HG02759 (cell line): ENCODE data around the gene PTPRF.

Source experiments
- ATAC-seq: cut with Tn5 transposase; IDR thresholded peaks from one replicate; pipeline ENCODE4 v1.9.1; 2021; ENCODE audit warnings: mild to moderate bottlenecking, moderate library complexity; ENCODE audit not compliant: unreplicated experiment

The PTPRF gene

DNA sequence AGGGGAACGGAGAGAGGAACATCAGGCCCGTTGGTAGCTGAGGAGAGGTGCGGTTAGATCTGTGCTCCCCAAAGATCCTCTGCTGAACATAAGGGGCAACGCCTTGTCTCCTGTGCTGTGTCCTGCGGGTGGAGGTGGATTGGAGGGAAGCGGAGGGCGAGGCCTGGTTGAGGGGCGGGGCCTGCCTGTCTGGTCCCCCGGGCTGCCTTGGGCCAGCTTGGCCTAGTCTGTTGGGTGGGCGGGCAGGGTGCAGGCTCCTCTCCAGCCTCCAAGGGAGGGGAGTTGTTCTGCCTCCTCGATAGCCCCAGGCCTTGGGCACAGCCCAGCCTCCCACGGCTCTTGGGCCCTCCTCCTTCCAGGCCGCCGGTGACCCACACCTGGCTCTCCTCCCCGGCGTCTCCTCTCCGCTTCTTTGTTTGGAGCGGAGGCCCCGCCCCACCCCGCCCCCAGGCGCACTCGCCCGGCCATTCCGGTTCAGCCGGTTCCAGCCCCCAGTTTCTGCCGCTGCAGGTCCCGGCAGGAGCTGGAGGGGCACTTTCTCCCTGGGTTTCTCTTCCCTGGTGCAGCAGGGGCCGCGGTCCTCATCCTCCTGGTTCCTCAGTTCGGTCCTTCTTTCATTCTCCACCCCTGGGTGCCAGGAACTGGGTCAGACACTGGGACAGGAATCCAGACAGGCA lies 19.4 kb downstream of the PTPRF start:
- ATAC-seq = no peak

DNA sequence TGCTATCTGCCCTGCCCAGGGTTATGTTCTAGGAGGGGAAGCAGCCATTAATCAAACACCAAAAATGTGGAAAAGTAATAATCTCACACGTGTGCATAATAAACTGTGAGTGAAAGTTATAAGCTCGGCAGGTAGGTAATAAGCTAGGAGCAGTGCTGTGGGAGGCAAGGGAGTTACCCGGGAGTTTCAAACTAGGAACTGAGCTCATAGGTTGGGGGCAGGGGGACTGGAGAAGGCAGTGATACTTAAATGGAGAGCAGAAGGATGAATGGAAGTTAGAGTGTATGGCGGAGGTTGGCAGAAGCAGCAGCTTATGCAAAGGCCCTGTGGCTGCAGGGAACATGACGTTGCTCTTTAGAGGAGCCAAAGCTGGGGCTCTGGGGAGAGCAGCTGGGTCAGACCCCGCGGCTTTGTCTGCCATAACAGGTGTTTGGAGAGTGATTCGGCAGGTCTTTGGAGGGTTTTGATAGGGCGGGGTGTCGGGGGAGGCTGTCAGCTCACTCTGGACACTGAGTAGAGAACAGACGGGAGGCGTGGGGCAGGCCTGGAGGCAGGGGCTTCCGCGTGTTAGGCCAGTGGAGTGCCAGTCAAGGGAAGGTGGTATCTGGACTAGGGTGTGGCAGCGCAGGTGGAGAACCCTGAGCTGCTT lies 20.0 kb downstream of the PTPRF start:
- ATAC-seq = no peak

- no peak for ATAC-seq
Measured at GRCh38 chr1:43551396-43551888, 20.8 kb downstream of the PTPRF start.

- ATAC-seq = no peak
Measured at GRCh38 chr1:43552059-43552742, 21.5 kb downstream of the PTPRF start.

GRCh38 chr1:43552813-43553212 lies 22.1 kb downstream of the PTPRF start:
- ATAC-seq = no peak

DNA sequence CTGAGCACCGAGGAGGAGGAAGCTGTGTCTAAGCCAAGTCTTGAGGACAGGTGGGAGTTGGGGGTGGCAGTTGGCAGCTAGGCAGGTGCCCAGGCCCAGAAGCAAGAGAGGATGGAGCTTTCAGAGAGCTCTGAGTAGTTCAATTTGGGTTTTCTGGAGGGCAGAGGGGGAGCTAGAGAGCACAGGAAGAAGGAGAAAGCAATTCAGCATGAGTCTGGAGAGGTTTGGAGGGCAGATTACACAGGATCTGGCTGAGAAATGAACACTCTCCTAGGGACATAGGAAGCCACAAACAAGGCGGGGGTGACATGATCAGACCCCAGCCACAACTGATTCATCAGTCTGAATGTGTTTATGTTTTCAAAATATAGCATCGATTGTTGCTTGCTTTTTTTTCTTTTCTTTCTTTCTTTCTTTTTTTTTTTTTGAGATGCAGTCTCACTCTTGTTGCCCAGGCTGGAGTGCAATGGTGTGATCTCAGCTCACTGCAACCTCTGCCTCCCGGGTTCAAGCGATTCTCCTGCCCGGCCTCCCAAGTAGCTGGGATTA lies 23.8 kb downstream of the PTPRF start:
- no peak for ATAC-seq

DNA sequence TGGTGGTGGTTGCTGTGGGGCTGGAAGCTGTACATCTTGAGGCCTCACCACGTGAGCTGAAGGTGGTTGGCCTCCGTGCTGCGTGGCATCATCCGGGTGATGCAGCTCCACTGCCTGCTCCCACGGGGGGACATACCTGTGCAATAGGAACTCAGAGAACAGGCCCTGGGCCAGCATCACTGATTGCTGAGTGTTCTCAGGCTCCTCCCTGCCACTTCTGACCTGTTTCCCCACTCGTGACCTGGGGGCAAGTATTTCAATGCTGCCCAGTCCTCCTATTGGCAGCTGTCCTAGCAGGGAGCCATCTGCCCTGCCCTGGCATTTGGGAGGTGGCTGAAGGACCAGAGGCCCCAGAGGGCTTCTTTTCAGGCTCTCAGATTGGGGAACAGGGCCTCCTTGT lies 26.1 kb downstream of the PTPRF start:
- no peak for ATAC-seq

DNA sequence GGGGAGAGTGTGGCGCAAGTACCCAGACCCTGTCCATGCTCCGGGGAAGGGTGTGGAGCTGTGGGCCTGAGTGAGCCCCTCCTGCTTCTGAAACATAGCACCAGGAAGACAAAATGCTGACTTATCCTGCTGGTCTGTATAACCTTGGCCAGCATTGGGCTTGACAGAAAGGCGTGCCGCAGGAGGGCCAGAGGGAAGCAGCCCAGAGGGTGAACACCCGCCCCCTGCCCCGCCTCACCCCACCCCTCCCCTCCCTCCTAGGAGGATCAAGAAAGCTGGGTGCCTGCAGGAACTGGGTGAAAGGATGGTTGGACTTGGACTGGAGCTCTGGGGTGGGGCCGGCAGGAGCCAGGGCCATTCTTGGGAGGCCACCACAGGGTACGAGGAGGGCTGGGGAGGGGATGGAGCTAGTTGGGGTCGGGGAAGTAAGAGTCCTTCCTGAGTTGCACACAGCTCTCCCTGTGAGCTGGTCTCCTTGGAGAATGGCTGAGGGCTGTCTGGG lies 27.1 kb downstream of the PTPRF start:
- ATAC-seq = no peak

DNA sequence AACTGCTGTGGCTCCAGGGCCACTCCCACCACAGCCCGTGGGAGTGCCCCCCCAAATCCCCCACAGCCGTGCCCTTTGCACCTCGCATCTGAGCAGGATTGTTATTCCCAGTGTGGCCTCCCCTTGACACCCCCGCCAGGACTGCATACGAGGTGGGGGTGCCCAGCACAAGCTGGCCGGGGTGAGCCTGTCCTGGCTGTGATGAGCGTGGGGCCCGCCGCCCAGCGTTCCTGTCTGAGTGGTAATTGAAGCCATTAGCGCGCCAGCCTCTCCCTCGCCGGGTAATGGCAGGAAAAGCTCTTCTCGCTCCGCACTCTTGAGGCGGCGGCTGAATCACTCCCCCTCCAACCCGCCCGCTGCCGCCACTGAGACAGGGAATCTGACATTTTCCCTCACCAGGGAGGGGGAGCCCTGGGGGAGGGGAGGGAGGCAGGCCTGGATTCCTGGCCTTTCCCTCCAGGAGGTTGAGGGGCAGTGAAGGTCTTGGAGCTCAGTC lies 27.7 kb downstream of the PTPRF start:
- no peak for ATAC-seq

GRCh38 chr1:43559714-43560113 lies 29.0 kb downstream of the PTPRF start:
- ATAC-seq = no peak

- no peak for ATAC-seq
Measured at GRCh38 chr1:43560286-43560685, 29.6 kb downstream of the PTPRF start.

DNA sequence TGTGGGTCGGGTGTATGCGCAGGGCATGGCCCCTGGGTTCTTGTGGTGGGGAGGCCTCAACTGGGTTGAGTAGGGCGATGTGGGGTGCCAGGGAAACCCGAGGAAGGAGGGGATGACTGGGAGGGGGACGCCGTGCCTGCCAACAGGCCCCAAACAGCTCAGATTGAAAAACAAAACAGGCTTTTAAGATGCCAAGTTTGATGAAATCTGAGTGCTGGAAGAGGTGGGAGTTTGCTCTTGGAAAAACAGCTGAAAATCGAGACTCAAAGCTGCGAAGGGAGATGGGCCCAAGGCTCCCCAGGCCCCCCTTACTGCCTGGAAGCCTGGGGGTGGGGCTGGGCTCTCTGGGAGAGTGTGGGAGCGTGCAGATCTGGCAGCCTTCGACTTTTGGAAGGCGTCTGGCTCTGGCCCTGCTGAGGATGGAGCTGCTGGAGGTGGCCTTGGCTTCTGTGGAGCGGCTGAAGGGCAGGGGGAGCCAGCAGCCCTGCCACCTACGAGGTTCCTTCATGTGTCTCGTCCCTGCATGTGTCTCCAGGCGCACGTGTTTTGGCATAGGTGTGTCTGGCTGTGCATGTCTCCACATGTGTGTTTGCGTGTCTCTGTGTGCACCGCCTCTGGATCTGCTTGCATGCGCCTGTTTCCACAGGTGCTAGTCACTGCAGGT lies 33.3 kb downstream of the PTPRF start:
- ATAC-seq = no peak

DNA sequence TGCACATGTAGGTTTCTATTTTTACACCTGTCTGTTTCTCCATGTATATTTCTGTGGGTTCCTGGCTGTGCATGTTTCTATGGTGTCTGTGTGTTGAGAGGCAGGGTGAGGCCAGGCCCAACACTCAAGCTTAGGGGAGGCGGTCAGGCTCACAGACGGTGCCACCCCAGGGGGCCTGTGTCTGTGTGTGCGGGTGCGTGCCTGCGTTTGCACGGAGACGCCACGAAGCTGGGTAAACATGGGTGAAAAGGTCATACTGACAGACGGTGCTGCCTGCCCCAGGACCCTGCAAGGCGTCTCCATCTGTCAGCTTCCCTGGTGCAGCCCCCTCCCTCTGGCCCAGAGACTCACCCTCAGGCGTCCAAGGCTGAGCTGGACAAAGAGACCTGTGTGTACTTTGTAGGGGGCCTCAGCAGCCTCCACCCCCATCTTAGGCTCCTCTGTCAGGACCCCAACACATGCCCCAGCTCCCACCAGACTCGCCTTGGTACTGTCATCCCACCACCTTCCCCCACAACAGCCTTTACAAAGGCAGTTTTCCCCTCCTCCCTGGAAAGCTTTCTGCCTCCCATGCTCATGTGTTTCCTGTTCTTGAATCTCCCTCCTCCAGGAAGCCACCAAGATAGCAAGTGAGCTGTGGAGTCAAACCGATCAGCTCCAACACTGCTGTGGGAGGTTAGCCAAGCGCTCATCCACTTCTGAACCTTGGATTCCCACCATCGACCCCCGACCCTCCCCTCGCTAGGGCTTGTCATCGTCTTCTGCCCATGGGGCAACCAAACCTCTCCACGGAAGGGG lies 34.1 kb downstream of the PTPRF start:
- no peak for ATAC-seq

GRCh38 chr1:43565600-43566360 lies 35.1 kb downstream of the PTPRF start:
- ATAC-seq = peak; percentile 55

DNA sequence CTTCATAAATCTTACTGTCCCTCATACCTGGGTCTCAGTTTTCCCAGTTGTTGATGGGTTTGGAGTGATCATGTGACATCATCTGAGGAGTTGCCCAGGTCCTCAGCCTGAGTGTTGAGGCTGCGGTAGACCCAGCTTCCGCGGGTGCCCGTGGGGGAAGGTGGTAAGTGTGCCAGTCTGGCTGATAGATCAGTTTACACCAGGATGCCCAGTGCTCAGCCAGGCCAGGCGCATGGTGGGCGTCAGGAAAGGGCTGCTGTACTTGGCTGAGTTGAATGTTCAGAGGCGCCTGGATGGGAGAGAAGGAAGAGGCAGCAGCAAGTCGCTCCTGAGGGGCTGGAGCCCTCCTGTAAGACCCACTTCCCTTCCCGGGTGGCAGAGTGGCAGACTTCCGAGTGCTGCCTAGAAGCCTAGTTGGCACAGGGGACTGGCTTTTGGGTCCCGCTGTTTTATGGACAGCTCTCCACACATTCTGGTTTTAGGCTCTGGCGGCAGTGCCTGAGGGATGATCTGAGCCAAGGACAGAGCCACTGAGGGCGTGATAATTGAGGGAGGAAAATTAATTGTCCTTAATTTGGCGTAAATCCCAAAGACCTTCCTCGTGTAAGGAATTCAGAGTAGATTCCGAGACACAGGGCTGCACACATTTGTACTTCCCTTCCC lies 35.8 kb downstream of the PTPRF start:
- ATAC-seq = no peak

DNA sequence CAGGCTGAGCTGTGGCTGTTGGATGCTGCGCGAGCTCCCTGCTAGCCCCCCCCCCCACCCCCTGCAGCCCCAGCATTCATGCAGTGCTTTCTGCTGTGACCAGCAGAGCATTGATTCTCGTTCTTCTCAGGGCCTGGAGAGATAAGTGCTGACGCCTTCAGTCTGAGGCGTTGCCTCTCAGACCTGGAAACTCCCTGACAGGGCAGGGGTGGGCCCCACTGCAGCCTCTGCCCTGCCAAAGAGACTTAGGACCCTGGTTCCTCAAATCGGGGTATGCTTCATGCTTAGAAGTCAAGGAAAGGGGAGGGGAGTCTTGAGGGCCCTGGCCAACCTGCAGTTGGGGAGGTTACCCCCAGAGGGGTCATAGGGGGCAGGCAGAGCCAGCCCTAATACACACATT lies 38.5 kb downstream of the PTPRF start:
- ATAC-seq = no peak

DNA sequence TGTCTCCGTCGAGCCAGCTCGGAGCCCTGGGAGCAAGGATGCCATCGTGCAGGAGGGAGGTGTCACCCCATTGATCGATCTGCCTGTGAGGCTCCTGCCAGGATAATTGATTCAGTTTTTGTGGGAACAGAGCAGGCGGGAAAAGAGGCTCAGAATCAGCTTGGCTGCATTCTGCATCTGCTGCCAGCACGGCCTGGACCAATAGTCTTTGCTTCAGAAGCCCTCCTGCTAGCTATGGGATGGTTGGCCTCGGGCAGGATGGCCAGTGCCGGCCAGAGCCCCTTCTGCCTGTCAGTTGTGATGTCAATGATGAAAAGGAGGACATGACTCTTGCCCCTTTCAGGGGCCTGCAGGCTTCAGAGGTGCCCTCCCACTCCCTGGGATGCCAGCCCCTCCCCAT lies 39.6 kb downstream of the PTPRF start:
- no peak for ATAC-seq

GRCh38 chr1:43570715-43571114 lies 40.0 kb downstream of the PTPRF start:
- no peak for ATAC-seq

DNA sequence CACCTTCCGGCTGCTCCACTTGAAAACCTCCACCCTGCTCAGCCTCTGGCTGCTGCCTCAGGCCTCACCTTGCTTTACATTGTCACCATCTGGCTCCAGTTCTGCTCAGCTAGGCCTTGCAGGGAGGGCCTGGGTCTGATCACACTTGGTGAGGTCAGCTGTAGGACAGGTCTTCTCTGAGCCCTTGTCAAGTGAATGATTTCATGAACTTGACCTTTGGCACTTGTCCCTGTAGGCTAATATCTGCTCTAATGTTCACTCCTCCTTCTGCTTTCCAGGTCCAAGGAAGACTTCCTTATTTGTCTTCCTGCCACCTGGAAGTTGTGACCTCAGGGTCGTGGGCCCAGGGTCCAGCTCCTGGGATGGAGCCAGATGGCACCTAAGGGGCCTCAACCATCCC lies 41.4 kb downstream of the PTPRF start:
- no peak for ATAC-seq
